NCI-H2107 treated with DMSO at 0.1 percent for 48 hours (cell line): ENCODE measurements around the gene ZNF385B.

Source experiments
- DNase-seq: peaks from one replicate; lab custom pipeline; 2025; ENCODE audit not compliant: unreplicated experiment; lab: John Stamatoyannopoulos, UW

Gene ZNF385B

GRCh38 chr2:179558010-179558934, 303.1 kb downstream of the ZNF385B start:
- no peak for DNase-seq

GRCh38 chr2:179556425-179556824, 305.0 kb downstream of the ZNF385B start:
- DNase-seq = no peak

GRCh38 chr2:179555691-179556283, 305.6 kb downstream of the ZNF385B start:
- no peak for DNase-seq

- no peak for DNase-seq
These were observed 306.6 kb downstream of the ZNF385B start for GRCh38 chr2:179554639-179555386.

GRCh38 chr2:179553382-179553781, 308.0 kb downstream of the ZNF385B start:
- no peak for DNase-seq

GRCh38 chr2:179551539-179552045, 309.8 kb downstream of the ZNF385B start:
- DNase-seq = no peak

- DNase-seq = no peak
These were observed 310.6 kb downstream of the ZNF385B start for GRCh38 chr2:179550849-179551248.

GRCh38 chr2:179550214-179550613, 311.2 kb downstream of the ZNF385B start:
- no peak for DNase-seq

GRCh38 chr2:179546656-179547055, 314.8 kb downstream of the ZNF385B start:
- DNase-seq = no peak

- no peak for DNase-seq
These were observed 316.4 kb downstream of the ZNF385B start for GRCh38 chr2:179545024-179545423.

- peak; percentile 24 for DNase-seq
These were observed 318.0 kb downstream of the ZNF385B start for GRCh38 chr2:179543361-179543901.

- no peak for DNase-seq
These were observed 319.8 kb downstream of the ZNF385B start for GRCh38 chr2:179541586-179541985.

GRCh38 chr2:179539124-179539511, 322.3 kb downstream of the ZNF385B start:
- DNase-seq = no peak

GRCh38 chr2:179538406-179539123, 322.8 kb downstream of the ZNF385B start:
- no peak for DNase-seq

GRCh38 chr2:179536185-179536584, 325.2 kb downstream of the ZNF385B start:
- no peak for DNase-seq

- DNase-seq = no peak
These were observed 327.5 kb downstream of the ZNF385B start for GRCh38 chr2:179533875-179534274.

- peak; percentile 6 for DNase-seq
These were observed 328.5 kb downstream of the ZNF385B start for GRCh38 chr2:179532863-179533278.

GRCh38 chr2:179528576-179529069, 332.8 kb downstream of the ZNF385B start:
- no peak for DNase-seq

- DNase-seq = no peak
These were observed 336.1 kb downstream of the ZNF385B start for GRCh38 chr2:179525340-179525739.

GRCh38 chr2:179524809-179525339, 336.5 kb downstream of the ZNF385B start:
- no peak for DNase-seq
